Progenitor cell of endocrine pancreas (in vitro differentiated cells): Measurements from ENCODE around the gene NIPBL. TPM values are rescaled to one million over a fixed set of nuclear protein-coding genes. Genes with fewer than 3 reads are reported as not detected.
A peak's percentile ranks its signal among the peaks of the same experiment; 100 is the strongest.
"Not testable (repeated sequence)": the region's sequence is repeated elsewhere in the genome, so short reads cannot be mapped to it uniquely, and the experiment has no call there.

ENCODE experiments used
- DNase-seq: peaks from one replicate; pipeline ENCODE4 v3.0.0; 2021; ENCODE audit warnings: low spot score; ENCODE audit not compliant: unreplicated experiment
- H3K27ac Mint-ChIP-seq: 2 replicates; pipeline ENCODE4 v1.8.0; 2021; ENCODE audit warnings: mild to moderate bottlenecking, moderate library complexity, mixed read lengths
- H3K27me3 Mint-ChIP-seq: 2 replicates; pipeline ENCODE4 v1.8.0; 2021; ENCODE audit warnings: mixed read lengths
- H3K36me3 Mint-ChIP-seq: 2 replicates; pipeline ENCODE4 v1.8.0; 2022; ENCODE audit warnings: mixed read lengths; ENCODE audit not compliant: insufficient read depth
- H3K4me1 Mint-ChIP-seq: 2 replicates; pipeline ENCODE4 v1.8.0; 2021; ENCODE audit warnings: low read depth, mixed read lengths
- H3K4me3 Mint-ChIP-seq: 2 replicates; pipeline ENCODE4 v1.8.0; 2021; ENCODE audit warnings: low read depth, mild to moderate bottlenecking, moderate library complexity, mixed read lengths
- H3K9me3 Mint-ChIP-seq: 2 replicates; pipeline ENCODE4 v1.8.0; 2021; ENCODE audit warnings: low read depth, mixed read lengths
- total RNA-seq: library from RNA; stranded (reverse); gene quantifications from 2 replicates; pipeline ENCODE4 v1.2.1, GENCODE V29; 2021
- TF ChIP-seq, protein P1 (sequence below): fragments of 200-600 bp; sonication (generic); IDR thresholded peaks from one replicate; pipeline ENCODE4 v1.5.0; 2021; ENCODE audit warnings: antibody characterized with exemption, mild to moderate bottlenecking; ENCODE audit not compliant: unreplicated experiment

The NIPBL gene
- total RNA-seq, 1 donor from 2014 or later = 85.6 TPM

DNA sequence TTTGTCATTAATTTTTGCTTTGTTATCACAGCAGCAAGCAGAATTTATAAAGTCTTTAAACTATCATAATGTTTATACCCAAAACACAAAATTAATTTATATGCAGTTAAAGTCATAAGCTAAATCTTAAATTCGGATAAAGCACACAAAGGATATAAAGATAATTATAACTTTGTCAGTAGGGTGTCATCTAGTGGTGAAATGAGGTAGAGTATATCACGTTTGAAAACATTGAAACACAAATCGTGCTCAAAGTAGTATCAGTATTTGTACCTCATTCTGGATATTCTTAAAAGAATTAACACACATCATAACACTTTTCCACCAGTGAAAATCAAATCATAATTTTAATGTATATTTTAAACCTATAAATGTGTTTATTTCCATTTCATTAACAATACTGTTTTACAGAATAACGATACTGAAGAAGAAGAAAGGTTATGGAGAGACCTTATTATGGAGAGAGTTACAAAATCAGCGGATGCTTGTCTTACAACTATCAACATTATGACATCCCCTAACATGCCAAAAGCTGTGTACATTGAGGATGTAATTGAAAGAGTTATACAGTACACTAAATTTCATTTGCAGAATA lies 129.5 kb downstream of the NIPBL start:
- Mint-ChIP-seq H3K27ac (no peak overlapping the region), H3K9me3 (no peaks in the 10 kb centered on the region), H3K27me3 (no peaks in the 10 kb centered on the region), H3K36me3 (peaks cover 9% of the 10 kb centered on the region), H3K4me1 (no peaks in the 10 kb centered on the region), H3K4me3 (no peak overlapping the region)
- DNase-seq = no peak
- TF ChIP-seq, protein P1, sequence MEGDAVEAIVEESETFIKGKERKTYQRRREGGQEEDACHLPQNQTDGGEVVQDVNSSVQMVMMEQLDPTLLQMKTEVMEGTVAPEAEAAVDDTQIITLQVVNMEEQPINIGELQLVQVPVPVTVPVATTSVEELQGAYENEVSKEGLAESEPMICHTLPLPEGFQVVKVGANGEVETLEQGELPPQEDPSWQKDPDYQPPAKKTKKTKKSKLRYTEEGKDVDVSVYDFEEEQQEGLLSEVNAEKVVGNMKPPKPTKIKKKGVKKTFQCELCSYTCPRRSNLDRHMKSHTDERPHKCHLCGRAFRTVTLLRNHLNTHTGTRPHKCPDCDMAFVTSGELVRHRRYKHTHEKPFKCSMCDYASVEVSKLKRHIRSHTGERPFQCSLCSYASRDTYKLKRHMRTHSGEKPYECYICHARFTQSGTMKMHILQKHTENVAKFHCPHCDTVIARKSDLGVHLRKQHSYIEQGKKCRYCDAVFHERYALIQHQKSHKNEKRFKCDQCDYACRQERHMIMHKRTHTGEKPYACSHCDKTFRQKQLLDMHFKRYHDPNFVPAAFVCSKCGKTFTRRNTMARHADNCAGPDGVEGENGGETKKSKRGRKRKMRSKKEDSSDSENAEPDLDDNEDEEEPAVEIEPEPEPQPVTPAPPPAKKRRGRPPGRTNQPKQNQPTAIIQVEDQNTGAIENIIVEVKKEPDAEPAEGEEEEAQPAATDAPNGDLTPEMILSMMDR = peak; percentile 62

DNA sequence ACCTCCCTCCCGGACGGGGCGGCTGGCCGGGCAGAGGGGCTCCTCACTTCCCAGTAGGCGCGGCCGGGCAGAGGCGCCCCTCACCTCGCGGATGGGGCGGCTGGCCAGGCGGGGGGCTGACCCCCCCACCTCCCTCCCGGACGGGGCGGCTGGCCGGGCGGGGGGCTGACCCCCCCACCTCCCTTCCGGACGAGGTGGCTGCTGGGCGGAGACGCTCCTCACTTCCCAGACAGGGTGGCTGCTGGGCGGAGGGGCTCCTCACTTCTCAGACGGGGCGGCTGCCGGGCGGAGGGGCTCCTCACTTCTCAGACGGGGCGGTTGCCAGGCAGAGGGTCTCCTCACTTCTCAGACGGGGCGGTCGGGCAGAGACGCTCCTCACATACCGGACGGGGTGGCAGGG lies 136.6 kb downstream of the NIPBL start:
- H3K4me3 Mint-ChIP-seq, H3K9me3 Mint-ChIP-seq, DNase-seq, H3K4me1 Mint-ChIP-seq, H3K27ac Mint-ChIP-seq, H3K27me3 Mint-ChIP-seq: not testable (repeated sequence)
- peaks cover 25% of the 10 kb centered on the region for H3K36me3 Mint-ChIP-seq

DNA sequence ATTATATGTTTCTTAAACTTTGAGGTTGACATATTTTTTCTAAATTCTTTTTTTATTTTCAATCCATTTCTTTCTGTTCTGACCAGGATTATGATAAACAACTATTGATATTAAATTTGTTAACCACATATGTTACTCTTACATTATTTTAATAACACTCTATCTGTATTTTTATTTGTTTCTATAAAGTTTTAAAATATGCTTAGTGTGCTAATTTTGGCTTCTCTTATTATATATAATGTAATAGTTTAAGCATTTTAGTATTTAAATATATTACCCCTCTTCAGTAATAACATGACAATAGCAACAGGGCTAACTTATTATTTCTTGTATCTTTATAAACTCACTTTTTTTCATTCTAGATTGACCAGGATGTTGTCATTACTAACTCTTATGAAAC lies 137.8 kb downstream of the NIPBL start:
- Mint-ChIP-seq H3K9me3 (no peaks in the 10 kb centered on the region), H3K36me3 (peaks cover 27% of the 10 kb centered on the region), H3K27me3 (no peaks in the 10 kb centered on the region), H3K27ac (no peak overlapping the region), H3K4me1 (no peaks in the 10 kb centered on the region), H3K4me3 (no peak overlapping the region)
- TF ChIP-seq, protein P1 = no peak
- DNase-seq = no peak

DNA sequence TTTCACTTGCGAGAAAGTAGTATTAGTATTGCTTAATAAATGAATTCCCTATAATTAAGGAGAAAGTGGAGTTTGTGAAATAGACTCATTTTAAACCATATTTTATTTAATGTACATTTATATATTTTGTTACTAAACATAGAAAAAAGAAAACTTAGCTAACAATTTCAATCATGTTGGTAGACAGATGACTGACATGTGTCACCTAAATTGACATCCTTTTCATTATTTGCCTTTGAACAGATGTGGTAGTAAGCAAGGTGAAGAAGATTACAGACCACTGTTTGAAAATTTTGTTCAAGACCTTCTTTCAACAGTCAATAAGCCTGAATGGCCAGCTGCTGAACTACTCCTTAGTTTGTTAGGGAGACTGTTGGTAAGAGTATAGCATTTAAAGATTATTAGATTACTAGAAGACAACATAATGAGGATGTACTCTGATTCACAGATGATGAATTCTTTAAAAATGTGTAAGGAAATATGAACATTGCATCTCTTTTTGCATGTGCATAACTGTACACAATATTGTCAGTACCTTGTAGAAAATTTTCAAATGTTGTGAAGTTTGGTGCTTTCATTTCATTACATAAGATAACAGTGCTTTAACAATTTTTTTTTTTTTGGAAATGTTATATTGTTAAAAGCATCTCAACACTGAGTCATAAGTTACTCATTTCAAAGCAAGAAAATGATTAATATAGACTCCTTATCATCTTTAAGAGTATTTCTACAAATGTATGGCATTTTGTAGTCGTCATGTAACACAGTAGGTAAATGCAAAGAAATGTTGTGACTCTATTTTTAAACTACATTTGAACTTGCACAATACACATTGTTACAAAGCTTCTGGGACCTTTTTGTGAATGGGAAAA lies 139.5 kb downstream of the NIPBL start:
- peaks cover 34% of the 10 kb centered on the region for H3K36me3 Mint-ChIP-seq
- H3K27ac Mint-ChIP-seq = no peak overlapping the region
- no peak for DNase-seq
- TF ChIP-seq, protein P1 = no peak
- H3K9me3 Mint-ChIP-seq = no peaks in the 10 kb centered on the region
- H3K4me3 Mint-ChIP-seq = no peak overlapping the region
- no peaks in the 10 kb centered on the region for H3K4me1 Mint-ChIP-seq
- no peaks in the 10 kb centered on the region for H3K27me3 Mint-ChIP-seq

DNA sequence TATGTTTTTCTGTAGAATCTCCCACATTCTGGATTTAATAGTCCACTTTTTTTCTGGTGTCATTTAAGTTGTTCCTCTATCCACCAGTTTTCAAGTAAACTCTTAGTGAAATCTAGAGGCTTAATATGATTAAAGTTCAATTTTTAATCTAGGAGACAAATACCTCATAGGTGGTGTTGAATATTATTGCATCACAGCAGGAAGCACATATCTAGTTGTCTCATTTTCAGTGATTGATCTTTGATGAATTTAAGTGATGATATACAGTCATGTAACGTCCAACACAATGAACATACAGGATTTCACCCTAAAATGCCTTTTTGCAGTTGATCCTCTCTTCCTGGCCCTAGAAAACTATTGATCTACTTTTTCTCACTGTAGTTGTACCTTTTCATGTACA lies 152.3 kb downstream of the NIPBL start:
- Mint-ChIP-seq H3K9me3 (no peaks in the 10 kb centered on the region), H3K27me3 (no peaks in the 10 kb centered on the region), H3K4me3 (no peak overlapping the region), H3K27ac (no peak overlapping the region), H3K4me1 (no peaks in the 10 kb centered on the region), H3K36me3 (peaks cover 26% of the 10 kb centered on the region)
- DNase-seq = no peak
- TF ChIP-seq, protein P1 = no peak

DNA sequence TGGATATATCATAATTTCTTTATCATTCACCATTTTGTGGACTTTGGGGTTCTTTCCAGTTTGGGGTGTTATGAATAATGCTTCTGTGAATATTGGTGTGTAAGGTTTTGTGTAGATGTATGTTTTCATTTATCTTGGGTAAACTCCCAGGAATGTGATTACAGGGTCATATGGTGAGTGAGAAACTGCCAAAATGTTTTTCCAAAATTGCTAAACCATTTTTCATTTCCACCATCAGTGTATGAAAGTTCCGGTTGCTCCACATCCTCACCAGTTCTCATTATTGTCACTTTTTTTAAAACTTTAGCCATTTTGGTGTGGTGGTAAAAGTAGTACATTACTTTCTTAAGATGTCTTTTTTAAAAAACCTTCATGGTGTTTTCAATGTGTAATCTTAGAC lies 152.9 kb downstream of the NIPBL start:
- H3K4me1 Mint-ChIP-seq = no peaks in the 10 kb centered on the region
- TF ChIP-seq, protein P1 = no peak
- H3K4me3 Mint-ChIP-seq = no peak overlapping the region
- H3K27ac Mint-ChIP-seq = no peak overlapping the region
- DNase-seq = no peak
- H3K27me3 Mint-ChIP-seq = no peaks in the 10 kb centered on the region
- peaks cover 25% of the 10 kb centered on the region for H3K36me3 Mint-ChIP-seq
- H3K9me3 Mint-ChIP-seq = no peaks in the 10 kb centered on the region
